Stomach (tissue), 4 donors: ENCODE measurements around the gene GNS.

Experiments used
- CTCF ChIP-seq, 7 experiments: fragments of 450-650 bp in 4 of 7; fragments of 200-600 bp in 3 of 7; sonication (generic) in 3 of 7; IDR thresholded peaks; one replicate each; pipeline ENCODE4 v1.5.1; 2016 to 2019; ENCODE audit warnings: antibody characterized with exemption in 7 of 7, control low read depth in 2 of 7, mild to moderate bottlenecking in 1 of 7
- EP300 ChIP-seq: sonication (generic); formaldehyde crosslinking; IDR thresholded peaks from one replicate; pipeline ENCODE4 v1.6.1; 2017; ENCODE audit warnings: antibody characterized with exemption

GRCh38 chr12:64722835-64723234 lies 36.4 kb downstream of the GNS start:
- TF ChIP-seq CTCF (IDR thresholded peaks at IDR 0.05) (no peak), EP300 (no peak)
